HepG2 (cell line): ENCODE results near the gene RIPK1. TPM values are rescaled to one million over a fixed set of nuclear protein-coding genes. Genes with fewer than 3 reads are reported as not detected.

Source experiments
- ATF2 ChIP-seq: sonication (generic); formaldehyde crosslinking; IDR thresholded peaks from 2 replicates; pipeline ENCODE4 v1.4.0; 2020; ENCODE audit warnings: missing genetic modification reagents
- BRD4 ChIP-seq: sonication (generic); formaldehyde crosslinking; IDR thresholded peaks from 2 replicates; pipeline ENCODE4 v1.4.0; 2020; ENCODE audit warnings: missing genetic modification reagents
- CCAR2 ChIP-seq: fragments of 200-400 bp; formaldehyde crosslinking; optimal IDR thresholded peaks from 2 replicates; pipeline ENCODE3; 2018; ENCODE audit warnings: low read depth, mild to moderate bottlenecking, low read length, moderate library complexity
- CEBPG ChIP-seq: IDR thresholded peaks from 2 replicates; pipeline ENCODE4 v1.6.1; 2016
- ERF ChIP-seq: IDR thresholded peaks from 2 replicates; pipeline ENCODE4 v1.6.1; 2018; ENCODE audit warnings: missing biosample characterization, missing genetic modification reagents
- FOXP1 ChIP-seq, 2 experiments: fragments of 450-650 bp in 1 of 2; IDR thresholded peaks; 2 replicates each; pipeline ENCODE4 v1.6.1; 2017 to 2018; ENCODE audit warnings: antibody characterized with exemption in 1 of 2
- HMG20A ChIP-seq: IDR thresholded peaks from 2 replicates; pipeline ENCODE4 v1.6.1; 2016; ENCODE audit warnings: borderline replicate concordance
- KDM3A ChIP-seq: IDR thresholded peaks from 2 replicates; pipeline ENCODE4 v1.6.1; 2018; ENCODE audit warnings: low read depth, missing compliant biosample characterization
- KLF12 ChIP-seq: sonication (generic); formaldehyde crosslinking; IDR thresholded peaks from 2 replicates; pipeline ENCODE4 v1.4.0; 2020; ENCODE audit warnings: missing genetic modification reagents, borderline replicate concordance
- LBX2 ChIP-seq: sonication (generic); formaldehyde crosslinking; IDR thresholded peaks from 2 replicates; pipeline ENCODE4 v1.5.0; 2020; ENCODE audit warnings: missing genetic modification reagents, mild to moderate bottlenecking, borderline replicate concordance
- RFX5 ChIP-seq: IDR thresholded peaks from 2 replicates; pipeline ENCODE4 v1.6.1; 2011; ENCODE audit warnings: low read depth, low read length, improper control_type of control experiment
- SMAD1 ChIP-seq: sonication (generic); formaldehyde crosslinking; IDR thresholded peaks from 2 replicates; pipeline ENCODE4 v1.4.0; 2020; ENCODE audit warnings: missing genetic modification reagents, low read depth, mild to moderate bottlenecking, borderline replicate concordance
- SMARCE1 ChIP-seq: fragments of 450-650 bp; IDR thresholded peaks from 2 replicates; pipeline ENCODE4 v1.6.1; 2017; ENCODE audit warnings: borderline replicate concordance
- SPEN ChIP-seq: sonication (generic); formaldehyde crosslinking; IDR thresholded peaks from 2 replicates; pipeline ENCODE4 v1.5.1; 2020; ENCODE audit warnings: low read depth, mild to moderate bottlenecking, missing genetic modification reagents
- TCF12 ChIP-seq, 2 experiments: fragments of 450-650 bp in 1 of 2; sonication (generic) in 1 of 2; formaldehyde crosslinking in 1 of 2; IDR thresholded peaks; 2 replicates each; pipeline versions ENCODE4 v1.6.1 to v1.8.0; 2017 to 2022; ENCODE audit warnings: antibody characterized with exemption in 1 of 2, mild to moderate bottlenecking in 1 of 2, missing genetic modification reagents in 1 of 2, moderate library complexity in 1 of 2
- ZBTB7A ChIP-seq: sonication (generic); formaldehyde crosslinking; IDR thresholded peaks from 2 replicates; pipeline ENCODE4 v1.8.0; 2022; ENCODE audit warnings: mild to moderate bottlenecking, missing genetic modification reagents
- ZNF136 ChIP-seq: sonication (generic); formaldehyde crosslinking; IDR thresholded peaks from 2 replicates; pipeline ENCODE4 v1.8.1; 2022; ENCODE audit warnings: low read depth, mild to moderate bottlenecking, moderate library complexity, missing genetic modification reagents
- ZNF235 ChIP-seq: sonication (generic); formaldehyde crosslinking; IDR thresholded peaks from 2 replicates; pipeline ENCODE4 v1.8.1; 2023; ENCODE audit warnings: mild to moderate bottlenecking, missing genetic modification reagents, borderline replicate concordance
- ZNF543 ChIP-seq: sonication (generic); formaldehyde crosslinking; IDR thresholded peaks from 2 replicates; pipeline ENCODE4 v1.4.0; 2020; ENCODE audit warnings: mild to moderate bottlenecking, missing genetic modification reagents
- ZNF546 ChIP-seq: sonication (generic); formaldehyde crosslinking; conservative IDR thresholded peaks from 2 replicates; pipeline ENCODE4 v1.8.1; 2023; ENCODE audit warnings: mild to moderate bottlenecking, missing genetic modification reagents
- ZNF550 ChIP-seq: sonication (generic); formaldehyde crosslinking; IDR thresholded peaks from 2 replicates; pipeline ENCODE4 v1.4.0; 2020; ENCODE audit warnings: mild to moderate bottlenecking, missing genetic modification reagents, borderline replicate concordance
- ZNF605 ChIP-seq: sonication (generic); formaldehyde crosslinking; IDR thresholded peaks from 2 replicates; pipeline ENCODE4 v1.8.0; 2022; ENCODE audit warnings: mild to moderate bottlenecking, missing genetic modification reagents
- ZNF75D ChIP-seq: sonication (generic); formaldehyde crosslinking; IDR thresholded peaks from 2 replicates; pipeline ENCODE4 v1.8.1; 2023; ENCODE audit warnings: missing genetic modification reagents, mild to moderate bottlenecking, borderline replicate concordance
- polyA plus RNA-seq, 8 experiments: library from polyadenylated mRNA; depleted of rRNA in 3 of 8; stranded (reverse) in 7 of 8; unstranded in 1 of 8; fragments of >200 nt; fragmentation: Illumina TruSeq in 4 of 8; extraction: Trizol in 4 of 8; gene quantifications; 2 replicates each; pipeline versions ENCODE4 v1.2.1 to v1.2.3, GENCODE V29; 2011 to 2016; ENCODE audit warnings: low read depth in 4 of 8, missing spikeins in 1 of 8, mixed read lengths in 1 of 8; ENCODE audit not compliant: insufficient read depth in 1 of 8
- total RNA-seq, 5 experiments: library from RNA; depleted of rRNA; stranded (reverse); fragments of >200 nt; fragmentation: Illumina TruSeq; extraction: Trizol; gene quantifications; 2 replicates each; pipeline ENCODE4 v1.2.3, GENCODE V29; 2016; ENCODE audit warnings: low read depth in 1 of 5
- TF ChIP-seq, protein P1 (sequence below): sonication (generic); formaldehyde crosslinking; IDR thresholded peaks from 2 replicates; pipeline ENCODE4 v1.5.0; 2020; ENCODE audit warnings: mild to moderate bottlenecking, missing genetic modification reagents, moderate library complexity
- TF ChIP-seq, protein P2 (sequence below): sonication (generic); formaldehyde crosslinking; IDR thresholded peaks from 2 replicates; pipeline ENCODE4 v1.4.0; 2020; ENCODE audit warnings: missing genetic modification reagents, borderline replicate concordance

Gene RIPK1
- total and polyA plus RNA-seq, 2 of the 13 experiments (the other 11 are each of a cell fraction or from before 2014, with no cell fraction given), result 9.0 to 10.3 TPM

- TF ChIP-seq ATF2 (CRISPR knock-in tag) (peak; percentile 57), FOXP1 (IDR thresholded peaks at IDR 0.05) (no peak), FOXP1 (CRISPR knock-in tag; IDR thresholded peaks at IDR 0.05) (no peak), ZNF605 (CRISPR knock-in tag) (peak; percentile 81; the same call in 1 of the 2 replicates), CCAR2 (peak; percentile 45), RFX5 (no peak; the same call in 1 of the 2 replicates), ZNF550 (no peak), CEBPG (CRISPR knock-in tag) (no peak; the same call in 1 of the 2 replicates), KDM3A (CRISPR knock-in tag) (peak; percentile 60), BRD4 (CRISPR knock-in tag) (peak; percentile 63), ZNF136 (CRISPR knock-in tag) (peak; percentile 86; the same call in 1 of the 2 replicates), ZNF235 (CRISPR knock-in tag) (no peak), KLF12 (peak; percentile 96), ZNF543 (CRISPR knock-in tag) (peak; percentile 37; the same call in 1 of the 2 replicates), SPEN (peak; percentile 81), HMG20A (CRISPR knock-in tag) (no peak), SMARCE1 (no peak), ERF (peak; percentile 75), ZNF75D (CRISPR knock-in tag) (no peak), ZNF546 (CRISPR knock-in tag) (peak; percentile 56), LBX2 (CRISPR knock-in tag) (peak; percentile 62; the same call in 1 of the 2 replicates), ZBTB7A (CRISPR knock-in tag) (0 out of 2 replicates have a peak, but pooled peaks have one; percentile 51), SMAD1 (CRISPR knock-in tag) (no peak; the same call in 1 of the 2 replicates), TCF12 (IDR thresholded peaks at IDR 0.05) (no peak), TCF12 (CRISPR knock-in tag; IDR thresholded peaks at IDR 0.05) (peak; percentile 86)
- TF ChIP-seq, protein P1, sequence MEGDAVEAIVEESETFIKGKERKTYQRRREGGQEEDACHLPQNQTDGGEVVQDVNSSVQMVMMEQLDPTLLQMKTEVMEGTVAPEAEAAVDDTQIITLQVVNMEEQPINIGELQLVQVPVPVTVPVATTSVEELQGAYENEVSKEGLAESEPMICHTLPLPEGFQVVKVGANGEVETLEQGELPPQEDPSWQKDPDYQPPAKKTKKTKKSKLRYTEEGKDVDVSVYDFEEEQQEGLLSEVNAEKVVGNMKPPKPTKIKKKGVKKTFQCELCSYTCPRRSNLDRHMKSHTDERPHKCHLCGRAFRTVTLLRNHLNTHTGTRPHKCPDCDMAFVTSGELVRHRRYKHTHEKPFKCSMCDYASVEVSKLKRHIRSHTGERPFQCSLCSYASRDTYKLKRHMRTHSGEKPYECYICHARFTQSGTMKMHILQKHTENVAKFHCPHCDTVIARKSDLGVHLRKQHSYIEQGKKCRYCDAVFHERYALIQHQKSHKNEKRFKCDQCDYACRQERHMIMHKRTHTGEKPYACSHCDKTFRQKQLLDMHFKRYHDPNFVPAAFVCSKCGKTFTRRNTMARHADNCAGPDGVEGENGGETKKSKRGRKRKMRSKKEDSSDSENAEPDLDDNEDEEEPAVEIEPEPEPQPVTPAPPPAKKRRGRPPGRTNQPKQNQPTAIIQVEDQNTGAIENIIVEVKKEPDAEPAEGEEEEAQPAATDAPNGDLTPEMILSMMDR, result peak; percentile 80
- TF ChIP-seq, protein P2, sequence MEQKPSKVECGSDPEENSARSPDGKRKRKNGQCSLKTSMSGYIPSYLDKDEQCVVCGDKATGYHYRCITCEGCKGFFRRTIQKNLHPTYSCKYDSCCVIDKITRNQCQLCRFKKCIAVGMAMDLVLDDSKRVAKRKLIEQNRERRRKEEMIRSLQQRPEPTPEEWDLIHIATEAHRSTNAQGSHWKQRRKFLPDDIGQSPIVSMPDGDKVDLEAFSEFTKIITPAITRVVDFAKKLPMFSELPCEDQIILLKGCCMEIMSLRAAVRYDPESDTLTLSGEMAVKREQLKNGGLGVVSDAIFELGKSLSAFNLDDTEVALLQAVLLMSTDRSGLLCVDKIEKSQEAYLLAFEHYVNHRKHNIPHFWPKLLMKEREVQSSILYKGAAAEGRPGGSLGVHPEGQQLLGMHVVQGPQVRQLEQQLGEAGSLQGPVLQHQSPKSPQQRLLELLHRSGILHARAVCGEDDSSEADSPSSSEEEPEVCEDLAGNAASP (CRISPR knock-in tag), result peak; percentile 6
These were observed at the start of gene RIPK1 (continued) for GRCh38 chr6:3068329-3069214.
